Lower lobe of right lung (tissue), 2 donors: ENCODE data around the gene RFK. TPM values are rescaled to one million over a fixed set of nuclear protein-coding genes. Genes with fewer than 3 reads are reported as not detected.
"Not testable (repeated sequence)": the region's sequence is repeated elsewhere in the genome, so short reads cannot be mapped to it uniquely, and the experiment has no call there.

Experiments
- ATAC-seq, 2 donors: fragments of 200-7000 bp; cut with Tn5 transposase; one replicate each; pipeline ENCODE4 v1.9.1; 2020 to 2022; ENCODE audit warnings: mild to moderate bottlenecking in 2 of 2, moderate library complexity in 2 of 2
- DNase-seq: peaks from one replicate; pipeline ENCODE4 v3.0.0-alpha.2; 2020
- H3K27ac ChIP-seq: fragments of 200-600 bp; one replicate; pipeline ENCODE4 v1.8.0; 2022
- H3K27me3 ChIP-seq: fragments of 200-600 bp; one replicate; pipeline ENCODE4 v1.8.0; 2022; ENCODE audit warnings: low read depth
- H3K36me3 ChIP-seq: fragments of 200-600 bp; one replicate; pipeline ENCODE4 v1.8.0; 2022; ENCODE audit warnings: mild to moderate bottlenecking
- H3K4me1 ChIP-seq: fragments of 200-600 bp; one replicate; pipeline ENCODE4 v1.8.0; 2022
- H3K4me3 ChIP-seq: fragments of 200-600 bp; one replicate; pipeline ENCODE4 v1.8.0; 2022; ENCODE audit warnings: mild to moderate bottlenecking
- H3K9me3 ChIP-seq: fragments of 200-600 bp; one replicate; pipeline ENCODE4 v1.8.0; 2022
- intact Hi-C: fragments of 100-400 bp; cut with DNase I; formaldehyde crosslinking; loops from one replicate; pipeline ENCODE4 v1.11.0; 2022
- total RNA-seq: library from RNA; stranded (reverse); fragmentation: NEBNext Ultra II Directional; extraction: Animal tissue kit (Norgen Biotek cat#: 25700); gene quantifications from one replicate; pipeline ENCODE4 v1.2.1, GENCODE V29; 2021
- TF ChIP-seq, protein P1 (sequence below): fragments of 200-600 bp; IDR thresholded peaks from one replicate; pipeline ENCODE4 v1.8.0; 2022; ENCODE audit warnings: antibody characterized with exemption, mild to moderate bottlenecking
- donor health status: DM: no; HTN: yes; CAD: no; lungs with severe emphysema.

Gene RFK
- total RNA-seq, 1 donor from 2014 or later, result 18.4 TPM

GRCh38 chr9:76366275-76366674 is 28.0 kb downstream of the RFK start:
- Histone ChIP-seq H3K36me3 (no peaks in the 10 kb centered on the region), H3K27ac (no peak overlapping the region), H3K4me1 (no peaks in the 10 kb centered on the region), H3K9me3 (no peaks in the 10 kb centered on the region), H3K4me3 (no peak overlapping the region), H3K27me3 (no peaks in the 10 kb centered on the region)
- DNase-seq (no peak), ATAC-seq (no peak)
- TF ChIP-seq, protein P1, sequence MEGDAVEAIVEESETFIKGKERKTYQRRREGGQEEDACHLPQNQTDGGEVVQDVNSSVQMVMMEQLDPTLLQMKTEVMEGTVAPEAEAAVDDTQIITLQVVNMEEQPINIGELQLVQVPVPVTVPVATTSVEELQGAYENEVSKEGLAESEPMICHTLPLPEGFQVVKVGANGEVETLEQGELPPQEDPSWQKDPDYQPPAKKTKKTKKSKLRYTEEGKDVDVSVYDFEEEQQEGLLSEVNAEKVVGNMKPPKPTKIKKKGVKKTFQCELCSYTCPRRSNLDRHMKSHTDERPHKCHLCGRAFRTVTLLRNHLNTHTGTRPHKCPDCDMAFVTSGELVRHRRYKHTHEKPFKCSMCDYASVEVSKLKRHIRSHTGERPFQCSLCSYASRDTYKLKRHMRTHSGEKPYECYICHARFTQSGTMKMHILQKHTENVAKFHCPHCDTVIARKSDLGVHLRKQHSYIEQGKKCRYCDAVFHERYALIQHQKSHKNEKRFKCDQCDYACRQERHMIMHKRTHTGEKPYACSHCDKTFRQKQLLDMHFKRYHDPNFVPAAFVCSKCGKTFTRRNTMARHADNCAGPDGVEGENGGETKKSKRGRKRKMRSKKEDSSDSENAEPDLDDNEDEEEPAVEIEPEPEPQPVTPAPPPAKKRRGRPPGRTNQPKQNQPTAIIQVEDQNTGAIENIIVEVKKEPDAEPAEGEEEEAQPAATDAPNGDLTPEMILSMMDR, result no peak
- intact Hi-C loops, result no loop called here

GRCh38 chr9:76365028-76365427 is 29.2 kb downstream of the RFK start:
- ATAC-seq, result peak in 1 of 2 donors; percentile 42
- Histone ChIP-seq H3K27ac (no peak overlapping the region), H3K36me3 (no peaks in the 10 kb centered on the region), H3K9me3 (no peaks in the 10 kb centered on the region), H3K27me3 (no peaks in the 10 kb centered on the region), H3K4me3 (no peak overlapping the region), H3K4me1 (no peaks in the 10 kb centered on the region)
- no peak for DNase-seq
- TF ChIP-seq, protein P1, result no peak
- intact Hi-C loops, result no loop called here

DNA sequence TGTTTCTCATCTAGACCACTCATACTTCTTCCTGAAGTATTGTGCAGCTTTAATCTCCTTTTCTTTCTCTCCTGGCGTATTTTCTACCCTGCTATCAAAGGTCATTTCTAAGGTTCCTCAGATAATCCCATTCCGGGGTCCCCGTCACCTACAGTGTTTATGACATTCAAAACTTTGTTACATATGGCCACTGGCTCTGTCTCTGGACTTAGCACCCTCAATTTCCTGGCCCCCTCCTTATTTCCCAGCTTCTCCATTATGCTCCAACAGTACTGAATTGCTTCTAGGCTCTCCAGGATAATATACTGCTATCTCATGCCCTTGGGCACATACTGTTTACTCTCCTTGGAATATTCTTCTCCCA is 31.2 kb downstream of the RFK start:
- intact Hi-C loops, result no loop called here
- ATAC-seq (no peak), DNase-seq (no peak)
- no peaks in the 10 kb centered on the region for H3K27me3 ChIP-seq
- H3K36me3 ChIP-seq, result no peaks in the 10 kb centered on the region
- TF ChIP-seq, protein P1, result no peak
- no peaks in the 10 kb centered on the region for H3K9me3 ChIP-seq
- no peak overlapping the region for H3K4me3 ChIP-seq
- H3K4me1 ChIP-seq, result no peaks in the 10 kb centered on the region
- no peak overlapping the region for H3K27ac ChIP-seq

GRCh38 chr9:76362332-76363031 is 31.7 kb downstream of the RFK start:
- H3K4me3 ChIP-seq, DNase-seq, intact Hi-C loops, H3K27ac ChIP-seq, H3K36me3 ChIP-seq, H3K9me3 ChIP-seq, ATAC-seq, H3K27me3 ChIP-seq, H3K4me1 ChIP-seq: not testable (repeated sequence)

- Histone ChIP-seq H3K4me3 (no peak overlapping the region), H3K27ac (no peak overlapping the region), H3K4me1 (no peaks in the 10 kb centered on the region), H3K36me3 (no peaks in the 10 kb centered on the region), H3K9me3 (no peaks in the 10 kb centered on the region), H3K27me3 (no peaks in the 10 kb centered on the region)
- no peak for DNase-seq
- no peak for ATAC-seq
- TF ChIP-seq, protein P1, result no peak
- intact Hi-C loops, result no loop called here
Measured at GRCh38 chr9:76359766-76360165, 34.5 kb downstream of the RFK start.

DNA sequence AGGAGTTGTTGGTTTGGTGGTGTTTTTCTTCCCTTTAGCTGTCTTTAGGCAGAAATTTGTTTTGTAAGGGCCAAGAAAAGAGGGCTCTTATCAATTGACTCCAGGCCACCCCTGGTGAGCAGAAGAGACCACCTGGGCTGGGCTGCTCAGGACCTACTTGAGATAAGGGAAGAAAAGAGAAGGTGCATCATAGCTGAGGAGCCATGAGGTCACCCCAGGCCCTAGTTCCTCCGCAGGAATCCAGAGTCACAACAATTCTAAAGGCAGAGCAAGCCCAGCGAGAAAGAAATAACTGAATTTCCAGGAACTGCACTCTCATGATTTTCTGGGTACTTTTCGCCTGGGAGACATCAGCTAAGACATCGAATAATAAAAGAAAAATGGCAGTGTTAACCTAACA is 34.9 kb downstream of the RFK start:
- ATAC-seq (peak in 1 of 2 donors; percentile 53), DNase-seq (no peak)
- intact Hi-C loops, result no loop called here
- H3K36me3 ChIP-seq, result no peaks in the 10 kb centered on the region
- H3K27ac ChIP-seq, result no peak overlapping the region
- no peaks in the 10 kb centered on the region for H3K27me3 ChIP-seq
- H3K9me3 ChIP-seq, result no peaks in the 10 kb centered on the region
- TF ChIP-seq, protein P1, result no peak
- H3K4me1 ChIP-seq, result no peaks in the 10 kb centered on the region
- H3K4me3 ChIP-seq, result no peak overlapping the region
